GM18861 (cell line): ENCODE measurements around the gene AIDA.
"Not testable (repeated sequence)": the region's sequence is repeated elsewhere in the genome, so short reads cannot be mapped to it uniquely, and the experiment has no call there.

Experiments used
- ATAC-seq: cut with Tn5 transposase; IDR thresholded peaks from one replicate; pipeline ENCODE4 v1.9.1; 2021; ENCODE audit not compliant: unreplicated experiment

Gene AIDA

DNA sequence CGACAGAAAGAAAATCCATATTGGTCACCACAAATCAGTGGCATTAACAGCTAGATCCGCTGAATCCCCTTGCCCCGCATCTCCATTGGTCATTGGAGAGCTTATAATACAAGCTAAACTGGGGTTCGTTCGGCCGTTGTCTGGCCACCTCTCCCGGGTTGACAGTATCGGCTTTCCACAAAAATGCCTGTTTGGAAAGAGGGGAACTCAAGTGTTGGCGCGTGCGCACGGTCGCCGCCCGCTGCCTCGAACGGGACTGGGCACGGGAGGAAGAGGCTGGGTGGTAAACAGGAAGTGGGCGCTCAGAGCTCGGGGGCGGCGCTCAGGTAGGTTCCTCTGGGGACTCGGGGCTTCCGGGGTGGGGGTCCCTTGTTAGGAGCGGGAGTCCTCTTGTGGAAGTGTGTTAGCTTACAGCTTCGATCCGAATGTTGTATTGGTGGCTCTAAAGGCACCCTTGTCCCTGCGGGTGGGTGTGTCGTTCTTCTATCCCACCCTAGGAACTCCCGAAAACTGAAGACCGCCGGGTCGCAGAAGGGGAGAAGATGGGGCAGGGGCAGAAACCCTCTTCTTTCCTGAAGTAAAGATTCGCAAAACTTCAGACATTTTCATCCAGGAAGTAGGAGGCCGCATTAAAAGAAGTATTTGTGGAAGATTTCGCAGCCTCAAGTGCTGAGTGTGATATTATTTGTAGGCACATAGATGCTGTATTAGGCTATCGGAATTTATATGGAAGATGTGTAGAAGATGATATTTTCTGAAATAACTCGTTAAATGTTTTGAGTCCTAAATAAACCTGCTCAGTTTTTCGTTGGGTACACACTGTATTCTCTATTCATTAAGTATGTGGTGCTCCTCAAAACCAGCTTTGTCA, 1.0 kb upstream of the AIDA start:
- peak; percentile 67 for ATAC-seq

DNA sequence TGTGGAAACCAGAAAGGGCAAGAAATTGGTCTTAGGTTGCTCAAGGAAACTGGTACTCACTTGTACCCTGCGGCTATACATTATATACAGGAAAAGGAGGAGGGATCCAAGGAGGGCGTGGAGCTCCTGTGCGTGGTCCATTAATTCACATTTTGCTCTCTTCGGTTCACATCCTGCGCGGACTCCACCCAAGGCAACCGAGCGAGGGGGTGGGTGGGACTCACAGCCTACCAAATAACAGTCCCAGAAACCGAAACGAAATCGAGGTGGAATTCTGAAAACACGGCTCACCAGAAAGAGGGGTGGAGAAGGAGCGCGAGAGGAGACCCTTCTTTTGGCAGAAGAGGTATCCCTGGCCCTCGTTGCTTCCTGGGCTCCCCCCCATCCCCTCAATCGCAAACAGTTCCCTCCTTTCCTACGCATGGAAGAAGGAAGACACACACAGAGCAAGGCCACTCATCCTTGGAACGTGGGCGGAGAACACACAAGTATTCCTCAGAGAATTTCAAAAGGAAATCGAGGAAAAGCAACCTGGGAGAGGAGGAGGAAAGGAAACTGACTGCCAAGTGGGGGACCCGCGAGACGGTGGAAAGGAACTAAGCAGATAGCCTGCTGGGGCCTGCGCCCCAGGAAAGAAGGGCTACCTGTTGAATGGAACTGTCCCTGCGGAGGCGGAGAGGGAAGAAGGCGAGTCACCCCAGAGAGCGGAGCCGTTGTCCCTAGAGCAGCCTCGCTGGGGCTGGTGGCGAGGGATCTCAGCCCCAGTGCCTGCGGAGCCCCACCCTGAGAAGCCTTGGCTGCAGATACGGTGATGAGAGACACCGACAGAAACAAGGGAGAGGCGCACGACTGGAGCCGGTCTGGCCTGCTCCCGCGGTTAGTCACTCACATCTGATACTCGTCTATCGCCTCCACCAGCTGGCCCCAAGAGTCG, 705 bp downstream of the AIDA start:
- ATAC-seq: peak; percentile 17

DNA sequence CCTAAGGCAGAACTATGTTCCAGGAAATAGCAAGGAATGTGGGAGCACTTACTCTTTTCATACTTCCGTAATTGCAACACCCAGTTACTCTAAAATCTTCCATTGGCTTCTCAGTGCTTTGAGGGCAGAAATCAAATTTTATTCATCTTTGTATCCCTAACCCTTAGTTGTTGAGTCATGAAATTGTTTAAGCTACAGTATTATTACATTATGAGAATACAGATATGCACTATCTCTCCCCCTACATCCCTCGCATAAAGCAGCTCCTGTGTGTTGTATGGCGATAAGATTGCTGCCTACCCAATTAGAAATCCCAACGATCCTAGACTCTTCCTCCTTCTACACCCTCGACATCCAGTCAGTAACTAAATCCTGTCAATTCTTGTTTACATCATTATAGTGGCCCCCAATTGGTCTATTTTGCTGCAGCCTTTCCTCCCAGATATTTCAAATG, 2.6 kb downstream of the AIDA start:
- no peak for ATAC-seq

DNA sequence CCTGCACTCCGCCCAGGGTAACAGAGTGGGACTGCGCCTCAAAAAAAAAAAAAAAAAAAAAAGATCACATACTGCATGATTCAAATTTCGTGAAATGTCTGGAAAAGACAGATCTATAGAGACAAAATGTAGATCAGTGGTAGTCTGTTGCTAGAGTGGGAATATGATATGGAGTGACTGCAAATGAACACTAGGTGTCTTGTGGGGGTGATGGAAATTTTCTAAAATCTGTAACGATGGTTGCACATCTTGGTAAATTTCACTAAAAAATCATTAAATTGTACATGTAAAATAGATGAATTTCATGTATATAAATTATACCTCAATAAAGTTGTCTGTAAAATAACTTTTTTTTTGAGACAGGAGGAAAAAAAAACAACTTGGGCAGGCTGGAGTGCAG, 5.5 kb downstream of the AIDA start:
- no peak for ATAC-seq

DNA sequence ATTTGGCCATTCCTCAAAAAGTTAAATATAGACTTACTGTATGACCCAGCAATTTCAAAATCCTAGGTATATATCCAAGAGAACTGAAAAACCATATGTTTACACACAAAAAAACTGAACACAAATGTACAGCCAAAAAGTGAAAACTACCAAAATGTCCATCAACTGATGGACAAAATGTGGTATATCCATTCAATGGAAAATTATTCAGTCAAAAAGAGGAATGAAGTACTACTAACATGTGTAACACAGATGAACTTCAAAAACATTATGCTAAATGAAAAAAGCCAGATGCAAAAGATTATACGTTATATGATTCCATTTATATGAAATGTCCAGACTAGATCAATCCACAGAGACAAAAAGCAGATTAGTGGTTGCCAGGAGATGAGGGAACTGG, 8.0 kb downstream of the AIDA start:
- ATAC-seq: no peak

DNA sequence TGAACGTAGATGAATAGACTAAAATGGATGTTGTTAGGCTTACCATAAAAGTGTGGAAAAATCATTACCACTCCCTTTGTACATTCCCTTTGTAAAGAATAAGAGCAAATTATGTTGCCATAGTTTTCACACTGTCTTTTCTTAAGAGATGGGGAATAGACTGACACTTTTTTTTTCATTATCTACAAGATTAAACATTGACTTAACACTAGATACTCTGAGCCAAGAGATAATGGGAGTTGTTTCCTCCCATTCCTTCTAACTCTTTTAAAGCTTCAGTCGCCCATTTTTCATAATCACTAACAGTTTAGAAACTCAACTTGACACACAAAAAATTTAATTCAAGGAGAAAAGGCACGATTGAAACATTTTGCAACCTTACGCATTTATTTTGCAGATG, 10.1 kb downstream of the AIDA start:
- ATAC-seq: no peak

DNA sequence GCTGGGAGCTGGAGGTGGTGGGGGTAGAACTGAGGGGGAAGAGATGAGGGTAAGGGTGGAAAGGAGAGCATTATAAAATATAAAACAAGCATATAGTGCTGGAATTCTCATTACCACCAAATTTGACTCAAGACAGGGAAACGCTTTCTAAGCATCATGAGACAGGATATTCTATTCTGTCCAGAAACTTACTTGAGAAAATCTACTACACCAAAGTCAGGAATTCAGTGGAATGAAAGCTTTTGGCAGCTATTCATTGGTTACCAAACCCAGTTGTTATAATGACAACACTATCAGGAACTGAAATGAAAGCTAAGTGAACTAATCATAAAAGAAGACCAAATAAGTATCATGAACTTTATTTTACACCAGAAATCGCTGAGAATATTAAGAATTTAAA, 14.5 kb downstream of the AIDA start:
- no peak for ATAC-seq

DNA sequence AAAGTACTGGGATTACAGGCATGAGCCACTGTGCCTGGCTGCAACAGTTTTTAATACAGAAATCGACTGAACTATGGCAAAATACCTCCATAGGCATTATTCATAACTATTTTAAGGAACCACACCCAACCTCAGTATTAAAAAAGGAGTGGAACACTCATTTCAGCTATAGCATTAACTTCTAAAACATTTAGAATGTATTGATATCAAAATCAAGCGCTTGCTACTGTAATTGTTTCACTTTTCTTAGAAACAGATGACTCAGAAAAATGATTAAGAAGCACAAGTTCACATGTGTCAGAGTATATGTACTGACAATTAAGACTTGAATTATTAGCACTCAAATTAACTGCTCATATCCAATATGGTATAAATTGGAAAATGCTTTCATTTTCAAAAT, 15.1 kb downstream of the AIDA start:
- no peak for ATAC-seq

DNA sequence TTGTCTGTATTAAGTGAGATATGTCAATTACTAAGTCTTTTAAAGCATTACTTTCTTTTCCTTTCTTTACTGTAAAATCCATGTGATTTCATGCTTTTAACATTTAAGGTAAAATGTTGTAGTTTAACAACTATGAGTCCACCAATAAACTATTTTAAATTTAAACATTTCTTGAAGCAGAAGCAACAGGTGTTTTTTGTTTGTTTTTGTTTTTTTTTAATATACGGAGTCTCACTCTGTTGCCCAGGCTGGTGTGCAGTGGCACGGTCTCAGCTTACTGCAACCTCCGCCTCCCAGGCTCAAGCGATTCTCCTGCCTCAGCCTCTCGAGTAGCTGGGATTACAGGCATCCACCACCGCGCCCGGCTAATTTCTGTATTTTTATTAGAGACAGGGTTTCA, 15.6 kb downstream of the AIDA start:
- no peak for ATAC-seq

DNA sequence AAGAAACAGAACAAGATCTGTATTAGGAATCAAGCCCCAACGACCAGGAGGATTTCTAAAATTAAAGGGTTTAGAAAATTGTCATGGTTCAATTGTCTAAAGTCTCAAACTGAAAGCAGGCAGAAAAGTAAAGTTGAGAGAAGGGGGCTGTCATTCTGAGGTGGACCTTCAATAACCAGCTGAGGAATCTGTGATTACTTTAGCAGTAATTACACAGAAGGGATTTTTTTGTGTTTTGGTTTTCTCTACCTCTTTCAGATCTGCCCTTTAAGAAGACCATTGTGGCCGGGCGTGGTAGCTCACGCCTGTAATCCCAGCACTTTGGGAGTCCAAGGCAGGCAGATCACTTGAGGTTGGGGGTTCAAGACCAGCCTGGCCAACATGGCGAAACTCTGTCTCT, 17.4 kb downstream of the AIDA start:
- no peak for ATAC-seq

DNA sequence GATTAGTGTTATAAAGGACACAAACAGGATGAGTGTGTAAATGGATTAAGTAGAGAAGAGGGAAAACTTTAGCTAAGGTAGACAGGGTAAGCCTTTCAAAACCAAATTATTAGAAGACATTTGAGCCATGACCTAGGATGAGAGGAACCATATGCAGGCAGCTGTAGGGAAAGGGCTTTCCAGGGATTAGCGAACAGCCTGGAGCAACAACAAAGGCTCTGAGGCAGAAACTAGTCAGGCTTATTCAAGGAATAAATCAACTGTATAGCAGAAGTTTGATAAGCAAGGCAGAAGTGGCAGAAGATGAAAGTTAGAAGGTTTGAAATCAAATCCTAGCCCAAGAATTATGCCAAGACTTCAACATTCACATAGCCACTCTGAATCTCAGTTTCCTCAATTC, 21.3 kb downstream of the AIDA start:
- ATAC-seq: no peak

DNA sequence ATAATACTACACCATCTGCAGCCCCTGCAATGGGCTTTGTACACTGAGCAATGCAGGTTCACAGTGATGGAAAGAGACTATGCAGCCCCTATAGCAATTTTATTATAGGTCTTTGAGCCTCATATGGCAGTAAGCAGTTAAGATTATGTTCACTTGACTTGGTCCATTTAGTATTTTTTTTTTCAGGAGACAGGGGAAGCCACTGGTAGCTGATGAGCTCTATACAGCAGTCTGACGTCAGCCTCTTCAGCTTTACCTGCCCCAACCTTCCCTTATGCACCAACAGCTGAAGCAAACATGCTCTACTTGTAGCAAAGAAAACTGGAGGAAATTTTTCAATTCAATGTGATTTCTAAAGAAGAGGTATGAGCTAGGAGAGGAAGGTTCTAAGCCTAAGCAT, 32.2 kb downstream of the AIDA start:
- no peak for ATAC-seq

DNA sequence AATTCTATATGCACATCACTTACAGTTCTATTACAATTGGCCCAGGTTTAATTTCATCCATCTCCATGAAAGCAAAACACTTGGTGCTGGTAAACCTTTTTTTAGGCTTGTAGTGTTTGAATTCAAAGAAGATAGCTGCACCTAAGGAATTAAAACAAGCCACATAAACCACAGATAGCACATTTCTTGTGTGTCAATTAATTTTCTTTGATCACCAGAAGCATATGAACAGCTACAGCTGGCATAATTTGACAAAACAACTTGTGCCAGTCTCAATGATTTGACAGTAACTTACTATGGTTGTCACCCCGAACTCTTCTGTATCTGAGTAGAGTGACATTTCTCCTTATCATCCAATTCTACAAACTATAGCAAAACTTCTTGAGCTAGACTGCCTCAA, 42.2 kb downstream of the AIDA start:
- ATAC-seq: no peak

DNA sequence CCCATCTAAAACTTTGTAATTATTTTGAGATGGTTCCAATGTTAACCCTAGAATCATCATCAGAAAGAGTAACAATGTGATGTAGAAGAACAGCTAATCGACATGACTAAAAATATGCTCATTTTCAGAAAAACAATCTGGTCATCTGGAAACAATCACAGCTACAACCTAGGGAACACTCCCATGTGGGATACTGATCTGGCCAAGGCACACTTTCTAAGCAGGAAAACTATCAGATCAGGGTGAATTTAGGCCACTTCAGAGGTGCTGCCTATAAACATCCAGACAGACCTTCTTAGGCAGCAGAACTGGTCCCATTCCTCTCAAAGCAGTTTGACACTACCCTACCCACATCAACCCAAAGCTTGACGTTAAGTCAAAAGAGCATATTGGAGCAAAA, 43.2 kb downstream of the AIDA start:
- ATAC-seq: not testable (repeated sequence)

DNA sequence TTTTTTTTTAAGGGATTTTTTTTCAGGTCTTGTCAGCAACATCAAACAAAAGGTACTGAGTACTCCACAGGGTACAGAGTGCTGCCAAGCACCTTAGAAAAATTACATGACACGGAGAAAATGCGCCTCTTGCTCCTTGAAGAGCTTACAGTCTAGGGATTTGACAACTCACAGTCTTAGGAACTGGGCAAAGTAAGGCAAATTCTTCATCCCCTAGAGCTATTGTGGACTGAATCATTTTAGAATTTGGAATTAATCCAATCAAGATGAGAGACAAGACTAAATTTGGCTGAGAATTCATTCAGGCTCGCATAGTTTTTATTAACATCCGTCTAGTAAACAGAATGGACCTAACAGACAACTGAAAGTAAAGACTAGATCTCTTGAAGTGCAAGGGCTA, 44.1 kb downstream of the AIDA start:
- not testable (repeated sequence) for ATAC-seq

DNA sequence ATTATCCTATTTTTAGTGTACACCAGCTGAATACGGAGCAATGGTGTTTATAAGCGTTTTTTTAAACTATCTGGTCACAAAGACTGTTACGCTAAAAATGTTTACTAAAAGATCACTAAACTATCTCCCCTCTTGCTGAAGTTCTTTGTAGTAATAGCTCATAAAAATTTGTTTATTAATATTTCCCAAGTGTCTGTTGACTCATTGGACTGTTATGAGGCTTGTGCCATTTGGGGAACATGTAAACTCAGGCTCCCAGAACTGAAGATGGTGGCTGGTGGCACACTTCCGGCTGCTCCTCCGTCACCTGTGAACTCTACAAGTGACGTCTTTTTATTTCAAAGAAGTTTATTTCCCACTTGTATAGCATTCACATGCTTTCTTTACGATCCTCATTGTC, 46.3 kb downstream of the AIDA start:
- ATAC-seq: no peak

DNA sequence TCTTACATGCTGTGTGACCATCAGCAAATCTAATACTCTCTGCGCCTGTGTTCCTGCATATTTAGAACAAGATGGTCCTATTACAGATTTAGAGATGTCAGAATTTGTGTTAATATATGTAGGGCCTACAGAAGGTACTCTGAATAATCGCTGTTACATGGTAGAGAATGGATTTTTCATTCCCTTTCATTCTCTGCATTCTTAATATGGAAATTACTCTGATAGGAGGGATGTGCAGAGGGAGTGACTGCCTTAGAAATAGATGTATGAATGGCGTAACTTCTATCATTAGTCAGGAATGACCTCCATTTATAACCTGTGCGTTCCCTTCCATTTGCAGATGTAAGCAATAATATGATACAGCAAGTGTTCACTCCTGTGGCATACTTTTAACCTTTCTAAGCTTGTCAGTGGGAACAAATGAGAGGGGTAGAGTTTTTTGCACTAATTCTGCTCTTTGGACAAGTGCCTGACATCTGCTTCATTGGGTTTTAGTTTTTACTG, 48.8 kb downstream of the AIDA start:
- no peak for ATAC-seq

DNA sequence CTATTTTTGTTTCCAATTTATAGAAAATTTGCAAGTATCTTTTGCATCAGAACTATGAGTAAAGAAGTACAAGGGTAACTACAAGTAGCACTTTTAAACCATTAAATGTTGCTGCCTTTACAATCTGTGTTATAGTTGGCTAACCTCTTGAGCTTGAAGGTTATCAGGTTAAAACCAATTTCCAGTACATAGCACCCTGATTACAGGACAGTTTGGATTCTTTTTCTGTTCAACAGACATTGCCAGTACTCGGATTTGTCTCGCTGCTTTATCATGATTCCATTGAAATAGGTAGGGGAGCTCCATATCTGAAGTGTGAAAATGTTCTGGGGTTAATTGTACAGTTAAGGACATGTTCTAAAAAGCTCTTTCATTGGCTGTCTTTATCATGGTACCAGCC, 54.4 kb downstream of the AIDA start:
- no peak for ATAC-seq

DNA sequence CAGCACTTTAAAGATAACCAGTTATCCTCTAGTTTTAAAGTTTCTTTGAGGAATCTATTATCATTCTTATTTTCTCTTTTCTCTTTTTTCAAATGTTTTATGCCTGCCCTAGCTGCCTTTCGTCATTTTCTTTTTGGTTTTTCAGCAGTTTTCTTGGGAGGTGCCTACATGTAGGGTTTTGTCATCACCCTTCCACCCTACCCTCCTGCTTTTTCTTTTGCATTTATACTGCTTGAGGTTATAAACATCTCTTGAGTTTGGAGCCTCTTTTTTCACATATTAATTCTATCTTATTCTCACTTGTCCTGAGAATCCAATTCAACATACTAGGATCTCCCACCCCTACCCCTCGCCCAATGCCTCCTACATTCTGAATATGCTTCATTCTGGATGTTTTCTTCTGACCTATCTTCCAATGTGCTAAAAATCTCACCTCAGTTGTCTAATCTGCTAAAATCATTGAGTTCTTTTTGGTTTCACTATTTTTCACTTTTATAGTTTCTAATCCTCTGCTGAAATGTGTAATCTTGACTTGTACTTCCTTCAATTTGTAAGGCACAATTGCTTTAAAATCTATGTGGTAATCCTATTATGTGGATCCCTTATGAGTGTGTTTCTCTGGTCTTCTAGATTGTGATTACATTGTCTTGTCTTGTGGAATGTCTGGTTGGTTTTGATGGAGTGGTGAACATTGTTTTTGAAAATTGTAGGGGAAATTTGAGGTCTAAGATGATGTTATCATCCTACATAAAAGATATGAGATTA, 55.7 kb downstream of the AIDA start:
- ATAC-seq: no peak

DNA sequence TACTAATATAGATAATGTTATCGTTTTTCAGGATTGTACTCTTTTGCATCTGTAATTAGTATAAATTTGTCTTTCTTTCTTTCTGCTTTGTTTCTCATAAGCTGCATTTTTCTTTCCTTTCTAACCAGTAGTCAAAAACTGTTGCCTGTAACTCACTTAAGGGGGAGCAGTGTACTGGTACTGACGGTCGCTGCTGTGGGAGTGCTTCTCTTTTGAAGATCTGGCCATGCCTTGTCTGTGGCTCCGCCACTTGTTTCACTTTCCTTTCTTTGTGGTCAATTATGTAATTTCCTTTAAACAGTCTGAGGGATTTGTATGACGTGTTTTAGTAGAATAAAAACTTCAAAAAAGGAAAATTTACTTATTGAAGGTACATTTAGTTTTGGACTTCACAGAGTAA, 57.4 kb downstream of the AIDA start:
- ATAC-seq: peak; percentile 99

DNA sequence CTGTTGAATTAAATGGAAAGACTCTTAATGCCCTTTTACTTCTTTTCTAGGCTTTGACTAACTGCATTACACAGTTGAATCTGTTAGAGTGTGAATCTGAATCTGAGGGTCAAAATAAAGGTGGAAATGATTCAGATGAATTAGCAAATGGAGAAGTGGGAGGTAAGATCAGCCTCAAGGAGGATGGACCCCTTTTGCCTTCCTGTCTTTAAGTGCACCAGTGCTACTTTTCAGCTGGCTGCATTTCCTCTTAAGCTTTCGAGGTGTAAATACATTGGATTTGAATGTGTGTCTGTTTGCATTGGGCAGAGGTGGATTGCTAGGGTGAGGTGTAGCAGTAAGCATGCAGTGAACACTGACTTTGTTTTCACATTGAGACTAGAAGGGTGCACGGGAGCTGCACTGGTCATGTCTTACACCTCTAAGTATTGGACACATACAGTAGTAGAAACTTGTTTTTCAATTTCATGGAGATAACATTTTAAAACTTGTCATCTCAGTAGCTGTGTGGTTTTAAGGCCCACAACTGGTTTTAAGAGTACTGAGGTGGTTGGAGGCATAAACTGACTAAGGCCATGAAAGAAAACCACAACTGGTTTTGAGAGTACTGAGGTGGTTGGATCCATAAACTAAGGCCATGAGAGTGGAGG, 59.0 kb downstream of the AIDA start:
- peak; percentile 38 for ATAC-seq
